GM18868 (cell line): ENCODE results near the gene TAMALIN.

Experiments
- ATAC-seq: cut with Tn5 transposase; IDR thresholded peaks from one replicate; pipeline ENCODE4 v1.9.1; 2021; ENCODE audit warnings: mild to moderate bottlenecking, moderate library complexity; ENCODE audit not compliant: unreplicated experiment

The TAMALIN gene

GRCh38 chr12:52054231-52054832, 47.6 kb downstream of the TAMALIN start:
- ATAC-seq: no peak

- ATAC-seq: no peak
Observed at GRCh38 chr12:52054833-52055730, 48.3 kb downstream of the TAMALIN start.

DNA sequence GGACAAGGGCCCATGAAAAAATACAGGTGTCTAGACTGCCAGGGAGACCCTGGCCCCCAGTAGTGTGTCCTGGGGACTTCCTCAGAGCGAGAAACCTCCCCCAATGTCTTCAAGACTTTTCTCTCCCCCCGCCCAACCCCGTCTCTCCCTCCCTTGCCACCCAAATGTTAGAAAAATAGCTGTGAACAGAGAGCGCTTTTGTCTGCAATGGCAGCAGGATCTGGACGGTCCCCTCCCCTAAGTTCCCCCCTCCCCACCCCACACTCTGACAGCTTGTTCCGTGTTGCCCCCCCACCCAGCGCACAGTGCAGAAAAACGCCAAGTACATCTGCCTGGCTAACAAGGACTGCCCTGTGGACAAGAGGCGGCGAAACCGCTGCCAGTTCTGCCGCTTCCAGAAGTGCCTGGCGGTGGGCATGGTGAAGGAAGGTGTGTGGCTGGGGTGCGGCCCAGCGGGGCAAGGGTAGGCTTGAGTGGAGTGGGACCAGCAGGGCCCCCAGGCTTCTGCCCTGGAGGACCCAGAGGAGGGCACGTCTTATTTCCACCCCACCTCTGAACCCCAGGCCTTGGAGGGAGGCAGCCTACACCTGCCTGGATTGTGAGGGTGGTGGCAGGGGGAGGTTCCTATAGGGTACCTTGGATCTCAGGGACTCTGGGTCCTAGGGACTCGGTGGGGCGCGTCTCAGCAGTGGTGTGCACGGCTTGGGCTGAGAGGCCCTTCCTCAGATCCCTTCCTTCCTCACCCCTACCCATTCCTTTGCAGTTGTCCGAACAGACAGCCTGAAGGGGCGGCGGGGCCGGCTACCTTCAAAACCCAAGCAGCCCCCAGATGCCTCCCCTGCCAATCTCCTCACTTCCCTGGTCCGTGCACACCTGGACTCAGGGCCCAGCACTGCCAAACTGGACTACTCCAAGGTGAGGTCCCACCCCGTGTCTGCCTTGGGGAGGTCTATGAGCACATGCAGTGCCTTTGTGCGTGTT, 49.3 kb downstream of the TAMALIN start:
- no peak for ATAC-seq

GRCh38 chr12:52056801-52057637, 50.3 kb downstream of the TAMALIN start:
- no peak for ATAC-seq

- ATAC-seq: no peak
Observed at GRCh38 chr12:52057638-52058576, 51.2 kb downstream of the TAMALIN start.

DNA sequence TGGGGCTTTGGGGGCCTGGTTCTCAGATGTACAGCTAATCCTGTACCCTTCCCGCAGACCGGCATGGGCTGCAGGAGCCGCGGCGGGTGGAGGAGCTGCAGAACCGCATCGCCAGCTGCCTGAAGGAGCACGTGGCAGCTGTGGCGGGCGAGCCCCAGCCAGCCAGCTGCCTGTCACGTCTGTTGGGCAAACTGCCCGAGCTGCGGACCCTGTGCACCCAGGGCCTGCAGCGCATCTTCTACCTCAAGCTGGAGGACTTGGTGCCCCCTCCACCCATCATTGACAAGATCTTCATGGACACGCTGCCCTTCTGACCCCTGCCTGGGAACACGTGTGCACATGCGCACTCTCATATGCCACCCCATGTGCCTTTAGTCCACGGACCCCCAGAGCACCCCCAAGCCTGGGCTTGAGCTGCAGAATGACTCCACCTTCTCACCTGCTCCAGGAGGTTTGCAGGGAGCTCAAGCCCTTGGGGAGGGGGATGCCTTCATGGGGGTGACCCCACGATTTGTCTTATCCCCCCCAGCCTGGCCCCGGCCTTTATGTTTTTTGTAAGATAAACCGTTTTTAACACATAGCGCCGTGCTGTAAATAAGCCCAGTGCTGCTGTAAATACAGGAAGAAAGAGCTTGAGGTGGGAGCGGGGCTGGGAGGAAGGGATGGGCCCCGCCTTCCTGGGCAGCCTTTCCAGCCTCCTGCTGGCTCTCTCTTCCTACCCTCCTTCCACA, 52.0 kb downstream of the TAMALIN start:
- ATAC-seq: no peak

DNA sequence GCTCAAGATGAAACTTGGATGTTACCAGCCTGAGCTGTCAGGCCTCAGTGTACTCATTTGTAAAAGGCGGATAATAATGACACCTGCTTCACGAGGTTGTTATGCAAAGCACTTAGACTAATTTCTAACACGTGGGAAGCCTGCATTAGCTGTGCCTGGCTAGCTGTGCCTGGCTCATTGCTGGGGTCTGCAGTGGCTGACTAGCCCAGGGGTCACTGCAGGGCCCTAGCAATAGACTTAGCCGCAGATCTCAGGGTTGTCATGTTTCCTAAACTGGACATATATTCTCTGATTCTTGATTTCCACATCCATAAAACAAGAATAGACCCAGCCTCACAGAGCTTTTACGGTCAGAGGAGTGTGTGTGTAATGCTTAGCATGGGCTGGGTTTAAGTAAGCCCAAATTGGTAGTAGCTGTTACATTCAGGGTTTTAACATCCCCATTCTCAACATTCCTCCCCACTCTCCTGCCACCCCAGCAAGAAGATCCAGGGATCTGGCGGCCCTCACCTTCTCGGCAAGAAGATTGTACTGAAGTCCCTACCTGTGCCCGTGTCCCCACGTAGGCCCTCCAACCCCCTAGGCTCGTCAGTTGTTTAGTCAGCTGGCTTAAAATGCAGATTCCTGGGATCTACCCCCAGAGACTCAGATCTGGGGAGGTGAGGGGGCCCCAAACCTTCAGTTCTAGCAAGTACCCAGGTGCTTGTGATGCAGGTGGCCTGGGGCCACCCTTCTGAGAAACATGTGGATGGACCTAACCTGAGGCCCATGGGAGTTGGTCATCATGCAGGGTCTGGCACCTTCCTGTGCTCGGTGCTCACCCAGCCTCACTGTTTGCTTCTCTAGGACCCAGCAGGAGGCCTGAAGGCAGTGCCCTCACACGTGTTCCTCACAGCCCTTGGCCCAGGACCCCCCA, 53.1 kb downstream of the TAMALIN start:
- ATAC-seq: no peak

DNA sequence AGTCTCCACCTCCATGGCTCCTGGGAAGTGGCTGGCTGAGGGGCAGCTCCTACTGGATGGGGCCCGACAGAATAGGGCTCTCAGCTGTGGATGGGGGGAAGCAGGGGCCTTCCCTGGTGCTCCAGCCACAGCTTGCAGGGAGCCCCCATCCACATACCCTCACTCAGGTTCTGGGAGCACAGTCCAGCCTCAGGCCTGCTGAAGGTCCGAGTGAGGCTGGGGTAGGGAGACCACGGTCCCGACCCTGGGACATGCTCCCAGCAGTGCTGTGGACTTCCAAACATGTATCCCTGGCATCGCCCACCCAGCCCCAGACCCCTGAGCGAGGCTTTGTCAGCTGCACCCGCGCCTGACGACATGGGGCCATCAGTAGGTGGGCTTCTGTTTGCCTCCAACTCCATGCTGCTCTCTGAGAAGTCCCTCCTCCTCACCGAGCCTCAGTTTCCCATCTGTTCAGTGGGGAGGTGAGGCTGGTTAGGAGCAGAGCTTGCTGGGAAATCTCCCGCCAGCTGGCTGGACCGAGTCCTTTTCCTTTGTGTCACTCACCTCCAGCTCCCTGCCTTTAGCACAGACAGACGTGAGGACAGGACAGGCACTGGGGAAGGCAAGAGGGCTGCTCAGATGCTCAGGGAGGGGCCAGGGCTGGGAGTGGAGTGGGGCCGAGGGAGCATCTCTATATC, 53.9 kb downstream of the TAMALIN start:
- no peak for ATAC-seq

- no peak for ATAC-seq
Observed at GRCh38 chr12:52061470-52062166, 54.9 kb downstream of the TAMALIN start.

DNA sequence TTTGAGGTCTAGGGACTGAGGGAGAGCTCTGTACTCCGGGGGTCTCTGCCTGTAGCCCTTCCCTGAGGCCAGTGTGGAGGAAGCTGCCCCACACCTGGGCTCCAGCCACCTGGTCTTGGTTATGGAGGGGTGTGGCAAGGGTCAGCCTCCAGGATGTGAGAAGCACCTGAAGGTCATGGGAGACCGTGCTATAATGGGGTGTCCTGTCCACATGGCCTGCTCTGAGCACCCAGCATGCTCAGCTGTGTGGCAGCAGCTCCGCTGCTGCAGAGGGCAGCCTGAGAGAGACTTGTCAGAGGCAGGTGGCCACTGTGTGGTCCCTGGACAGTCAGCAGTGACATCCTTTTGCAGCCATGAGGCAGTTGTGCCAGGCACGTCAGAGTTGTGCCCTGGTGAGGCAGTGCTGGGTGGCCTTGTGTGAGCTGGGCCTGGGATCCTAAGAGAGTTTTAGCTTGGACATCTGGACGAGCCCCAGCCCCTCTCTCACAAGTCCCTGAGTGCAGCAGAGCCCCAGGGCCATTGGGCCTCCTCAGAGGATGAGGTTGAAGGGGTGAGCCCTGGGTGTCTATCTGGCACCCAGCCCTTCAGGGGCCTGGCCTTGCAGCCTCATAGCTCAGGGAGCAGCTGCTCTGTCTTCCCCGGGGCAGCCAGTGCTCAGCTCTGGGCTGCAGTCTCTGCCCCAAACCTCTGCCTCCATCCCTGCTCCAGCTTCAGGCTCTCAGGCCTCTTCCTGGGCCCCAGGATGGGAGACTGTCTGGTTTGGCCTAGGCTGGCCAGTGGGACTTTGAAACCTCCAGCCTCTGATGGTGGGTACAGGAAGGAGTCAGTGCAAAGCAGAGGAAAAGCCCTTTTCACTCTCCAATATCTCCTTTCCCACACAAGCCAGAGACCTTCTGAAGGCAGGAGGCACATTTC, 55.7 kb downstream of the TAMALIN start:
- no peak for ATAC-seq

DNA sequence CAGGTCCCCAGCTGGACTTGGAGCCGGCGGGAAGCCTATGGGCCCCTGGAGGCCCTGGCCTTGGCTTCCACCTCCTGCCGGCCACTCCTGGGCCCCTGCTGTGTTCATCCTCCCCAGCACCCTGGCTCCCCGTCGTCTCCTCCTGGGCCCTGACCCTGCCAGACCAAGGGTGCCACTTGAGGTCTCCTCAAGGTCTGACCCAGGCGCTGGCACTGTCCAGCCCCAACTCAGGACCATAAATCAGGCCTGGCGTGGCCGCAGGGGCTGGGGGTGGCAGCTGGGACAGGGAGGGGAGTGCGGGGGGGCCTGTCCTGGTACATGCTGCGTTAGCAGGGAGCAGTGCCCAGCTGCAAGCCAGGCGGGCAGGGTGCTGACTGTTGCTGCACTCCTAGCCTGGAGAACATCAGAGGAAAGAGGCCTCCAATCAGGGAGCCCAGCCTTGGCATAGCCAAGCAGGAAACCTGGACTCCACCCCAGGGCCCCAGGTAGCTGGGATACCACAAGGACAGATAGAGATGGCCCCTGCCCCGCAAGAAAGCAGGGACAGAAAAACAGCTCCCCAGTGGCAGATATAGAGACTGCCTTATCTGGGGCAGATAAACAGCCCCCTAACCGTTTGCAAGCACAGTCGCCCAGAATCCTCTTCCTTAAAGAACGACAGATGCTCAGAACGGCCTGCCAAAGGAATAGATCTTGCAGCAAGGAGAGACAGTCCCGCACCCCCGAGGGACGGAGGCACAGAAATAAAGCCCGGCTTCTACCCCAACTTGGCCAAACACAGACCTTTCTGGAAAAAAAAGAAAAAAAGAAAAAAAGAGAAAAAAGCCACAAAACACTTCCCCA, 56.6 kb downstream of the TAMALIN start:
- ATAC-seq: no peak

- ATAC-seq: no peak
Observed at GRCh38 chr12:52063981-52064649, 57.4 kb downstream of the TAMALIN start.
